IPS DF 4.7 (cell line): ENCODE measurements around the gene SIRPG.
"Not testable (repeated sequence)": the region's sequence is repeated elsewhere in the genome, so short reads cannot be mapped to it uniquely, and the experiment has no call there.

ENCODE experiments used
- DNase-seq: peaks from one replicate; pipeline ENCODE4 v3.0.0-alpha.2; 2013; ENCODE audit warnings: low spot score; ENCODE audit errors: extremely low read depth

The SIRPG gene

DNA sequence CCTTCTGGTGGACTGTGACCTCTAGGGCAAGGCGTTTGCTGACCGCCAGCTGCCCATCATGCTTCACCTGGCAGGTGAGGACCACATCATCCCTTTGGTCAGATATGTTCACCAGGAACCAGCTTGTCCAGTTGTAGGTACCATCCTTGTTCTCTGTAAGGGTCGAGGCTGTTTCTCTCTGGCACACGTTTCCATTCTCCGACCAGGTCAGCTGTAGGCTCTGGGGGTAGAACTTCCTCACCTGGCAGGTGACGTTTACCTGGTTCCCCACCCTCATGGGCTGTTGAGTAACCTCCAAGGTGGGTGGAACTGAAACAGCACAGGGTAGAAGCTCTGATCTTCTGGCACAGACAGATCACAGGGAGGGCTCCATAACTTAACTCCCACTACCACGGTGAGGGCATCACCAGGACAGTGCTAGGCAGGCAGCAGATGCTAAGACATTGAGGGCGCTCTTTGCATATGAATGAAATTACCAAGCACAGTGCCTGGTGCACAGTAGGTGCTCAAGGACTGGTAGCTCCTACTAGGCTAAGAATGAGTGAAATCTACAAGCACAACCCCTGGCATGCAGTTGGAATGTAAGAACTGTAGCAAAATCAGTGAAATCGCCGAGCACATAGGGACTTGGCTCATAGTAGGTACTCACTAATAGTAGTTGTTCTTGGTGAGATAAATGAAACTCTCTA lies 22.1 kb downstream of the SIRPG start:
- DNase-seq: no peak

DNA sequence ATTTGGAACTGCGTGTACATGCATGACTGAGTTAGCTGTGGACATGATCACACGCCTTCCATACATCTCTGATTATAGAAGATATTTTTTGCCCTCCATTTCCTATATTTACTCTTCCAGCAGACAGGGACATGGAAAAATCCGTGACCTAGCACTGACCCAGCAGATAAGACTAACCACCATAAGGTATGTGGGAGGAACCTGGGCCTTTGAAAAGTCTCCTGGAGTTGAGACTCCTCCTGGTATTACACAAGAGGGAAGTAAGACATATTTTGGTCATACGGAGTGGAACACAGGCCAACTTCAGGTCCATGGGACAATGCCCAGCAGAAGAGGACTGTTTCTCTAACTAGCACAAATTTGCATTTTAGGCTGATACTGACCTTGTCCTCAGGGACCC lies 24.0 kb downstream of the SIRPG start:
- DNase-seq: no peak

DNA sequence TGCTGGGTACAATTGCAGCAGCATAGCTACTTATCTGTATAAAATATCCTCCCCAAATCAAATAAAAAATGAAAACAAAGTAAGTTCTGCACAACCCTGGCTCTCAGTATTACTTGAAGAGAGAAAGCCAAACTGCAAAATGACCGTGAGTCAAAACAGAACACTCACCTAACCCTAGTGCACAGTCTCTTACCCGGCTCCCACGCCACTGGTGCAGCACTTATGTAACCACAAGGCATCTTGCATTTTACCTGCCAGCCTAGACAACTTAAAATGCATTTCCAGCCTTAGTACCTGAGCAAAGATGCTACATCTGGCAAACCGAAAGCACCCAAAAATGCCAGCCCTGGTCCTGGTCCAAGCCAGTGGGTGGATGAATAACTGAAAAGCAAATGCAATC lies 25.4 kb downstream of the SIRPG start:
- DNase-seq: no peak

DNA sequence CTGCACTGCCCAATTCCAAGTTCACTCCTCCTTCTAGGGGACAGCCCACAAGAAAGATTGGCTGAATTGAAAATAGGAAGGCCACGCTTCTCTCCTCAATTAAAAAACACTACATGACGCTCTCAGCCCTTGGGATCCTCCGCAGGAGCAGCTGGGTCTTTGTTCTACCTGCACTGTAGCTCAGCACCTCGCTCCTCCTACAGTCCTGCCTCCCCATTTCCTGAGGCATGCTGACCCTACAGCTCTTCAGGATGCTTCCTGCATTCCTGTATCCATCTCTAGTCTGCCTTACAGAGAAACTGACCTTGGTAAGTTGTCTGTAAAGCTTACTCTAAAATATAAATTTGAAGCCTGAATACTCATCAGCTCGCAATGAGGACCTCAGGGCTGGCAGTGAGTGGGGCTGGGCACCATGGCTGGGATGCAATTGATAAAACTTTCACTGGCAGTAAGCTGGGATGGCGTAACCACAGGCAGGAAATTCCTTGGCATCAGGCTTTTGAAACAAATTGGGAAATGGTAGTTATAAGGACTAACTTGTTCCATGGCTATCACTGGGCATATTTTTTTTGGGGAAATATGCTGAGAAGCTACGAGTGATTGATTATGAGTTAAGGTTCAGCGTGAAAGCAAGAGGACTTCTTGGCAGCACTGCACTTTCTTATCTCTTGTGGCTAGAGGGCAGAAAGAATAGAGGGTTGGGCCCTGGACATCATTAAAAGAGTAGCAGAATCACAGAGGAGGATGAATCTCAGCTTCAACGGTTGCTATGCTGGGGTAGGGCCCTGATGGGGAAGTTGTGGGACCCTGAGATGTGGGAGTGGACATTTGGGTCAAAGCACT lies 26.0 kb downstream of the SIRPG start:
- peak; percentile 51 for DNase-seq

DNA sequence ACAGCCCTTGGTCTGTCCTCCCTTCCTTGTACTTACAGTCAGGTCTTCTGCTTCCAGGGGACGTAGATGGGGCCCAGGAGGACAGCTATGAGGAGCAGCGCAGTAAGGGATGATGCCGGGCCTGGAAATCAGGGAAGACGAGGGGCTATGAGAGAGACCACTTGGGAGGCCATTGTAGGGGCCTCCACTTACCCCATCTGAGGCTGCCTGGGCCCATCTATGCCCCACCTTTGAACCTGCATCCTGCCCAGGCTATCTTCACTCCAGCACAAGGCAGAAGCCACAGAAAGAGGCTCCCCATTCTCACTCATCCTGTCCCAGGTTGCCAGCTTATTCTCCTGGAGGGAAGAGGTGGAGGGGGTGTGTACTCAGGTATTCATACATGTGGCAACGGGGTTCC lies 27.4 kb downstream of the SIRPG start:
- DNase-seq: no peak

DNA sequence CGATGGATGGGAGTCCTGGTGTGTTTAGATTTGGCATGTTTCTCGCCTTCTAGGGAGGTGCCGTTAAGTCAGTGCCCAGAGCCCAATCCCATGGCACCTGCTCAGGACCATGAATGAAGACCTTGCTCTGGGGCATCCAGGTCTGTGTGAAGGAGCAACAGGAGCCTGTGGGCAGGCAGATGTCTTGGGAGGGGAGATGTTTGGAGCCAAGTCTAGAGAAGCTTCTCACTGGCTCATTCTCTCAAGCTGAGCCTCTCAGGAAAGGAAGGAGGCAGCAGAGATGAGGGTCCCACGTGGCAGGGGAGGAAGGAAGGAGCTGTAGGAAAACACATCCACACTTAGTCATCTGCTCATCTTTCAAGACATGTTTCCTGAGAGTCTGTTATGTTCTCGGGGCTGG lies 28.3 kb downstream of the SIRPG start:
- no peak for DNase-seq

- no peak for DNase-seq
Observed at GRCh38 chr20:1628621-1629020, 29.0 kb downstream of the SIRPG start.

- DNase-seq: no peak
Observed at GRCh38 chr20:1627200-1627550, 30.4 kb downstream of the SIRPG start.

DNA sequence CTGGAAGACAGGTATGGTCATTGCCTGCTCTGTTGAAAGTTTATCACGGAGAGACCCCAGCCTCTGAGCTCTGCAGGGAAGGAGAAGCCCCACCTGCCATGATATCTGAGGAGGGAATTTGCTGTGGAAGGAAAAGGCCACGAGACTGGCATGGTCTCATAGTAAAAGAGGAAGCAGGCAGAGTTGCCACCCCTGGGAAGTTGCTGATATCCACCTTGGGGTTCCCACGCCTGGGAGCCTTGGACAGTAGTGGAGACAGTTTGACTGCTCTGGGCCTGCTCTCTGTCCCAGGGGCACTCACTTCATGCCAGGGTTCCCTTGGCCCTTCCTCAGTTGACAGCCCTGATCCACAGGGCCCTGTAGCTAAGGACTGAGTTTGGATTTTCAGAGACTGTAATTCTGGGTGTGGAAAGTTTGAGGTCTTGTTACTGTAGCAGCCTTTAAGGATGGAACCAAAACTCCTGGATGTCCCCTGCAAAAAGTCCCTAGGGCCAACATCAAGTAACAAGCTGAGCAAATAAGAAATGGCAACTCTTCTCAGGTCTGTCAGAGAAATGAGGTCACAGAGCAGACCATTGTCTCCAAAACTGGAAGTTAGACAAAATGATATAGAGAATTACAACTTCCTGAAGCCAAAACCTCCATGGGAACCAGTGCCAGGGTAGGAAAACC lies 30.9 kb downstream of the SIRPG start:
- no peak for DNase-seq

- no peak for DNase-seq
Observed at GRCh38 chr20:1625083-1625690, 32.4 kb downstream of the SIRPG start.

DNA sequence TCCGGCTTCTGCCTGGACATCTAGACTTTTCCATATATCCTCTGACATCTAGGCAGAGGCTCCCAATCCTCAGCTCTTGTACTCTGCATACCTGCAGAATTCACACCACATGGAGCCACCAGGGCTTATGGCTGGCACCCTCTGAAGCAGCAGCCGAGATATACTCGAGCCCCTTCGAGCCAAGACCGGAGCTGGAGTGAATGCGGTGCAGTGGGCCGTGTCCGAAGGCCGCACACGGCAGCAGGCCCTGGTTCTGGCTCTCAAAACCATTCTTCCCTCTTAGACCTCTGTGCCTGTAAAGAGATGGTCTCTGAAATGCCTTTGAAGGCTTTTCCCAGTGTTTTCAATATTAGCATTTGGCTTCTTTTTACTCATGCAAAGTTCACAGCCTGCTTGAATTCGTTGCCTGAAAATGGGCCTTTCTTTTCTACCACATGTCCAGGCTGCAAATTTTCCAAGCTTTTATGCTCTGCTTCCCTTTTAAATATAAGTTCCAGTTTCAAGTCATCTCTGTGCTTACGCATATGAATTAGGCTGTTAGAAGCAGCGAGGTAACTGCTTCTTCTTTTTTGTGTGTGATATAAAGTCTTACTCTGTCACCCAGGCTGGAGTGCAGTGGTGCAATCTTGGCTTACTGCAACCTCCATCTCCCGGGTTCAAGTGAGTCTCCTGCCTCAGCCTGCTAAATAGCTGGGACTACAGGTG lies 33.9 kb downstream of the SIRPG start:
- DNase-seq: no peak

GRCh38 chr20:1622450-1622849 lies 35.1 kb downstream of the SIRPG start:
- no peak for DNase-seq

- DNase-seq: no peak
Observed at GRCh38 chr20:1621316-1621715, 36.3 kb downstream of the SIRPG start.

DNA sequence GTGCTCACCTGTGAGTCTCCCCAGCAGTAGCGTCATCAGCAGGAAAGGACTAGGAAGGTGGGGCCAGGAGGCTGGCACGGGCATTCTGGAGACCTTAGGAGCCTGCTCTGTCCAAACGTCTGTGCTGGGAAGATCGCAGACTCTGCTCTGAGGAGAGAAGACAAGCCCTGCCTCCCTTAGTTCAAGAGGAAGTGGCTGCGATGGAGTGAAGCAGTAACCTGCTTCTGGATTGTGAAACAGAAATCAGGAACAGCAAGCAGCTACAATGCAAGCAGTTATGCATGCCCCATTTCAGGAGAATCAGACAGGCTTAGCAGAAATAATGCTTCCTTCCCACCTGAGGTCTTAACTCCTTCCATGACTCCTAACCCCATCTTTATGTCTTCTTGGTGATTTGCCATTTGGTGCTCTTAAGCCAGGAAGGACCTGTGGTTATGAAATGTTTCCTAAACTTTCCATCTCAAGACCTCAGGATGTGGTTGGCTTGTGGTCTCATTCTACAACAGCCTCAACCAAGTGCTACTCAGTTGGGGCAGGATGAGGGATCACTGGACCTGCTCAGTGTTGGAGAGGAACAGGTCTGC lies 37.6 kb downstream of the SIRPG start, which contains the start of gene SIRPB1:
SIRPB1 (minus strand) TSS at position 149 of the 584 bp plus-strand sequence; CDS start at position 84, 65 bp downstream.
- no peak for DNase-seq

DNA sequence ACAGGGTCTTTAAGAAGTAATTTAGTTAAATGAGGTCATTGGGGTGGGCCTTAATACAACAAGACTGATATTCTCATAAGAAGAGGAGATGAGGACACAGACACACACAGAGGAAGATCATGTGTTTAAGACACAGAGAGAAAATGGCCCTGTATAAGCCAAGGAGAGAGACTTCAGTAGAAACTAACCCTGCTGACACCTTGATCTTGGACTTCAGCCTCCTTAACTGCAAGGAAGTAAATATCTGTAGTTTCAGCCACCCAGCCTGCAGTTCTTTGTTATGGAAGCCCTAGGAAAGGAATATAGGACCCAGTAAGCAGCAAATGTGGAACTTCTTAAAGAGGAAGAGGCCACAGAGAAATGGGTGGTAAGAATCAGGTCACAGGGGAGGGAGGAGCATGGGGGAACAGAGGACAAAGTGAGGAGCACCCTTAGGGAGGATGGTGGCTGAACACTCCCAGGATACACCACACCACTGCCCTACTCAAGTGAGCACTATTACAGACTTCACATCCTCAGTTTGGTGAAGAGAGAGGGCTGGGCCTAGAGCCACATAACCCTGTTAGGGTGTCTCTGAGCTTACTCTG lies 38.5 kb downstream of the SIRPG start:
- DNase-seq: no peak

DNA sequence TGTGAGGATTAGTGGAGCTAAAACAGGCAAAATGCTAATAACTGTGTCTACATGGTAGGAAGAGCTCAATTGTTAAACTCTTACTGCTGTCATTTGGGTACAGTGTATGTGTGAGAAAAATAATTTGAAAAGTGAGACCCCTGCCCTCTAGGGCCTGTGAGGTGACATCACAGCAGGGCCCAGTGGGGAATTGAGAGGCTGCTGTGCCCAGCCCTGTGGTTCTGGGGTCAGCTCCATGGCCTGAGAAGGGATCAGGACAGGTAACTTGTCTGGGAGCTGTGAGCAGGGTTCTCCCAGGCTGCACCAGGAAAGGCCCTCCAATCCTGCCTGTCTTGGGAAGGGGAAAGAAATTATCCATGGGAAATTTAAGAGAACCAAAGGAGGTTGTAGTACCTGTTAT lies 39.1 kb downstream of the SIRPG start:
- no peak for DNase-seq

DNA sequence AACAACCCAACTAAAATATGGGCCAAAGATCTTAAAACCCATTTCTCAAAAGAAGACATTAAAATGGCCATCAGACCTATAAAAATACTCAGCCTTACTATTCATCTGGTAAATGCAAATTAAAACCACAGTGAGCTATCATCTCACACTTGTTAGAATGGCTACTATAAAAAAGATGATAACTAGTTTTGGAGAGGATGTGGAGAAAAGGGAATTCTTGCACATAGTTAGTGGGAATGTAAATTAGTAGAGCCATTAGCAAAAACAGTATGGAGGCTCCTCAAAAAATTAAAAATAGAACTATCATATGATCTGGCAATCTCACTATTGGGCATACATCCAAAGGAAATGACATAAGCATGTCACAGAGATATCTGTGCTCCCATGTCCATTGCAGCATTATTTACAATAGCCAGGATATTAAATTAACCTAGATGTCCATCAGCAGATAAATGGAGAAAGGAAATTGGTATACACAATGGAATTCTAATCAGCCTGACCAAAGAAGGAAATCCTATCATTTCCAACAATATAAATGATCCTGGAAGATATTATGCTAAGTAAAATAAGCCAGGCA lies 40.6 kb downstream of the SIRPG start:
- no peak for DNase-seq

DNA sequence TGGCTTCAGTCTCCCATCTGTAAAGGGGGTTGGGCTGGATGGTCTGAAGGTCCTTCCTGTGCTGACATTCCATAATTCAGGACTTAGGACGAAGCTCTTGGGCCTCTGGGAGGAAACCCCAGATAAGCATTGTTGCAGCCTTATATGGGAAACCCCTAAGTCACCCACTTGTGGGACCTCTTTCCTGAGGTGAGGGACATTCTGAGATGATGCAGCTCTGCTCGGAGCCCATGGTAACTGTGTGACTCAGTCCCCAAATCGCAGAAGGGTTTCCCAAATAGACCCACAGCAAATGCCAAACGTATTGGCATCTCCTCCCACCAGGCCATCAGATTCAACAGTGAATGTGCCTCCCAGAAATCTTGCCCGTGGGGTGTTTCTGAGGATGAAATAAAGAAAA lies 47.2 kb downstream of the SIRPG start:
- DNase-seq: not testable (repeated sequence)

DNA sequence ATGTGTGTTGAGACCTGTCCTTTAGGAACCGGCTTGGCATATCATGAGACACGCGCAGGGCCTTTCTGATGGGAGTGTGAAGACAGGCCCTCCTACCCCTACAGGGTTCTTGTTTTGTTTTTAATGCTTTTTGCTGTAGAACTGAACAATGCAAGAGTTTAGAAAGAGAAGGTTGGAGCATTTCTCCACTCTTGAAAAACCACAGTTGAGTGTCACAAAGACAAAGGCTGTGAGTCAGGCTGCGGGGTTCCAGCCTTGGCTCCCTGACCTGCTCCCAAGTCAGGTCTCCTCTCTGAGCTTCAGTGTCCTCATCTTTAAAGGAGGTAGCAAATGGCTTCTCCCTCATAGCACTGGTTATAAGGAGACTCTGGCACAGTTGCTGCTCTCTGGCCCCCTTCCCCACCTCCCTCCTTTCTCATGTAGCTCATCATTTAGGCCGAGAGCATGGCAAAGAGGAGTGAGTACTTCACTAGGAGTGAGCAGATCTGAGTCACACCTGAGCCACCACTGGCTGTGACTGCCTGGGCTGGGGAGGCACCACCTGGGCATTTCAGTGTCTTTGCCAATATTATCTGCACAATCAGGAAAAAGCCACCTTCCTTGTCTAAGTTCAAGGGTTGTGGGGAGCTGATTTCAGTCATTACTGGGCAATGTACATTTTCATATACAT lies 48.8 kb downstream of the SIRPG start:
- DNase-seq: not testable (repeated sequence)

DNA sequence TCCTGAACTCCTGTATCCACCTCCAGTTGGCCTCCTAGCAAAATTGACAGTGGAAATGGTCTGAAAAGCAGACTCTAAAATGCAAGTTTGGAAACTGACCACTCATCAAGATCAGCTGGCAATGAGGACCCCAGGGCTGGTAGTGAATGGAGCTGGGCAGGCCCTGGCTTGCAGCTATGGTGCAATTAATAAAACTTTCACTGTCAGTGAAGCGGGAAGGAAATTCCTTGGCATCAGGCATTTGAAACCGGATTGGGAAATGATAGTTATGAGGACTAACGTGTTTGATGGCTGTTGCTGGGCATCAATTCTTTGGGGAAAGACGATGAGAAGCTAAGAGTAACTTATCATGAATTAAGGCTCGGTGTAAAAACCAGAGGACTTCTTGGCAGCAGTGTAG lies 56.8 kb downstream of the SIRPG start:
- DNase-seq: no peak
